B cell (primary cell): Measurements from ENCODE around the gene NCSTN. TPM values are rescaled to one million over a fixed set of nuclear protein-coding genes. Genes with fewer than 3 reads are reported as not detected.

Source experiments
- ATAC-seq: fragments of 200-7000 bp; cut with Tn5 transposase; one replicate; pipeline ENCODE4 v1.10.0; 2021; ENCODE audit warnings: low read depth, mild to moderate bottlenecking, moderate number of reproducible peaks, moderate library complexity
- CTCF ChIA-PET: fragments of 350-600 bp; sonication (Branson Sonifier 250); formaldehyde crosslinking; loops from one replicate; lab custom pipeline; 2021; ENCODE audit warnings: antibody characterized with exemption, inconsistent platforms; lab: Charles Lee
- POLR2A ChIA-PET: fragments of 350-600 bp; sonication (Branson Sonifier 250); formaldehyde crosslinking; loops from one replicate; lab custom pipeline; 2021; ENCODE audit warnings: antibody characterized with exemption; lab: Charles Lee
- DNase-seq: peaks from one replicate; pipeline ENCODE4 v3.0.0; 2013
- H2AFZ ChIP-seq: 2 replicates; pipeline ENCODE4 v1.6.1; 2012; ENCODE audit warnings: mild to moderate bottlenecking, low read depth, low read length; ENCODE audit not compliant: insufficient read depth, poor library complexity, severe bottlenecking
- H3K27ac ChIP-seq, 2 donors: 1 replicate in 1 of 2; 2 replicates in 1 of 2; pipeline ENCODE4 v1.5.1; 2012 to 2013; ENCODE audit warnings: low read length in 2 of 2, mild to moderate bottlenecking in 2 of 2, moderate library complexity in 1 of 2
- H3K27me3 ChIP-seq, 4 experiments: fragments of 200-600 bp in 1 of 4; sonication (generic) in 1 of 4; replicated peaks in 1 of 4; 1 replicate in 2 of 4; 2 replicates in 2 of 4; pipeline versions ENCODE4 v1.6.1 to v1.7.0; 2013 to 2016; ENCODE audit warnings: low read length in 3 of 4, mild to moderate bottlenecking in 2 of 4, mixed read lengths in 1 of 4, moderate library complexity in 1 of 4; ENCODE audit not compliant: insufficient read depth in 4 of 4, control insufficient read depth in 3 of 4; ENCODE audit errors: control extremely low read depth in 1 of 4
- H3K36me3 ChIP-seq, 2 experiments: replicated peaks in 1 of 2; 1 replicate in 1 of 2; 2 replicates in 1 of 2; pipeline versions ENCODE4 v1.6.1 to v1.7.1; 2013; ENCODE audit warnings: low read length in 1 of 2; ENCODE audit not compliant: insufficient read depth in 2 of 2, control insufficient read depth in 1 of 2; ENCODE audit errors: control extremely low read depth in 1 of 2, extremely low read depth in 1 of 2
- H3K4me1 ChIP-seq, 2 donors: fragments of 200-600 bp in 1 of 2; sonication (generic) in 1 of 2; 1 replicate in 1 of 2; 2 replicates in 1 of 2; pipeline versions ENCODE4 v1.5.1 to v1.6.1; 2013 to 2017; ENCODE audit warnings: low read length in 2 of 2; ENCODE audit not compliant: control insufficient read depth in 2 of 2, insufficient read depth in 2 of 2
- H3K4me2 ChIP-seq: replicated peaks from 2 replicates; pipeline ENCODE3; 2012; ENCODE audit warnings: mild to moderate bottlenecking, low read depth, low read length; ENCODE audit not compliant: poor library complexity, severe bottlenecking
- H3K4me3 ChIP-seq, 5 experiments: fragments of 200-600 bp in 1 of 5; sonication (generic) in 1 of 5; 1 replicate in 3 of 5; 2 replicates in 2 of 5; pipeline versions ENCODE4 v1.5.1 to v1.7.0; 2011 to 2016; ENCODE audit warnings: low read length in 4 of 5, mild to moderate bottlenecking in 4 of 5, low read depth in 2 of 5, control low read depth in 1 of 5, moderate library complexity in 1 of 5; ENCODE audit not compliant: insufficient read depth in 1 of 5; ENCODE audit errors: control extremely low read depth in 1 of 5, extremely low read depth in 1 of 5
- H3K79me2 ChIP-seq: fragments of 200-600 bp; sonication (generic); one replicate; pipeline ENCODE4 v1.6.0; 2016; ENCODE audit warnings: low read length; ENCODE audit not compliant: control insufficient read depth, insufficient read depth
- H3K9ac ChIP-seq: fragments of 200-600 bp; sonication (generic); 2 replicates; pipeline ENCODE4 v1.6.1; 2017; ENCODE audit warnings: mild to moderate bottlenecking, low read length, moderate library complexity
- H3K9me3 ChIP-seq, 3 donors: one replicate each; pipeline versions ENCODE4 v1.6.1 to v1.7.1; 2013; ENCODE audit warnings: low read length in 2 of 3; ENCODE audit not compliant: control insufficient read depth in 2 of 3, insufficient read depth in 1 of 3; ENCODE audit errors: control extremely low read depth in 1 of 3
- H4K20me1 ChIP-seq: 2 replicates; pipeline ENCODE4 v1.6.0; 2012; ENCODE audit warnings: mild to moderate bottlenecking, low read length; ENCODE audit not compliant: insufficient read depth, control insufficient read depth, poor library complexity, severe bottlenecking
- H3K27ac Mint-ChIP-seq: one replicate; pipeline ENCODE4 v1.8.0; 2021; ENCODE audit warnings: mixed read lengths
- H3K27me3 Mint-ChIP-seq: one replicate; pipeline ENCODE4 v1.8.0; 2021; ENCODE audit warnings: mixed read lengths
- H3K4me1 Mint-ChIP-seq: one replicate; pipeline ENCODE4 v1.8.0; 2021; ENCODE audit warnings: mixed read lengths
- H3K4me3 Mint-ChIP-seq: one replicate; pipeline ENCODE4 v1.8.0; 2021; ENCODE audit warnings: mixed read lengths
- H3K9me3 Mint-ChIP-seq: one replicate; pipeline ENCODE4 v1.8.0; 2022; ENCODE audit warnings: mixed read lengths; ENCODE audit not compliant: insufficient read depth
- CTCF ChIP-seq: fragments of 200-600 bp; IDR thresholded peaks from one replicate; pipeline ENCODE4 v1.8.0; 2022; ENCODE audit warnings: antibody characterized with exemption, mild to moderate bottlenecking
- EZH2 ChIP-seq: IDR thresholded peaks from 2 replicates; pipeline ENCODE4 v1.6.1; 2012; ENCODE audit warnings: borderline replicate concordance, low read depth, mild to moderate bottlenecking, moderate library complexity, low read length; ENCODE audit not compliant: insufficient read depth, poor library complexity, severe bottlenecking
- WGBS: methylation state at CpG from one replicate; pipeline ENCODE4 v1.1.5; 2013; ENCODE audit warnings: missing lambda C conversion rate; ENCODE audit not compliant: insufficient coverage; 5-methylcytosine and 5-hydroxymethylcytosine counted together
- intact Hi-C: fragments of 100-400 bp; cut with micrococcal nuclease; formaldehyde crosslinking; loops from one replicate; pipeline ENCODE4 v1.10.0; 2022
- polyA plus RNA-seq: library from polyadenylated mRNA; depleted of rRNA; stranded (reverse); fragments of >200 nt; gene quantifications from 2 replicates; pipeline ENCODE4 v1.2.3, GENCODE V29; 2012
- total RNA-seq, 2 donors: library from RNA; stranded (reverse); fragments of 120-200 nt in 1 of 2; gene quantifications; 1 replicate in 1 of 2; 2 replicates in 1 of 2; pipeline versions ENCODE4 v1.2.3 to v1.2.4, GENCODE V29; 2013 to 2022

Gene NCSTN
- total and polyA plus RNA-seq, 2 donors (not counting 1 experiment from before 2014, with no cell fraction given): 95.1 to 110 TPM

- ChIA-PET CTCF (interaction anchor here (1.0 to 1.2 kb wide), 2 partner anchors 30 to 208 kb away, joined by 3 to 4 read pairs; no protein-coding TSS in a partner anchor), POLR2A (no interaction called here)
- Histone ChIP-seq H3K27me3 (peaks cover 0 to 13% (median 3%) of the 10 kb centered on the region in 4 experiments), H4K20me1 (no peaks in the 10 kb centered on the region), H3K9ac (no peak overlapping the region), H3K9me3 (no peaks in the 10 kb centered on the region), H3K36me3 (no peaks in the 10 kb centered on the region), H3K79me2 (no peaks in the 10 kb centered on the region), H3K4me2 (no peak overlapping the region), H2AFZ (no peak overlapping the region), H3K4me1 (peaks cover 12 to 14% of the 10 kb centered on the region in 2 donors), H3K27ac (no peak overlapping the region), H3K4me3 (no peak overlapping the region)
- WGBS: 100% methylated on average over 2 of the region's 4 CpGs
- ATAC-seq (no peak), DNase-seq (no peak)
- H3K9me3 Mint-ChIP-seq: no peaks in the 10 kb centered on the region
- no peaks in the 10 kb centered on the region for H3K27me3 Mint-ChIP-seq
- H3K27ac Mint-ChIP-seq: peak overlapping the region; percentile 1
- H3K4me1 Mint-ChIP-seq: peaks cover 33% of the 10 kb centered on the region
- H3K4me3 Mint-ChIP-seq: peak overlapping the region; percentile 51
- intact Hi-C loops: no loop called here
- no peak for TF ChIP-seq EZH2
- TF ChIP-seq CTCF: no peak
Observed at GRCh38 chr1:160398823-160399222, 55.6 kb downstream of the NCSTN start.

GRCh38 chr1:160399544-160400222 is 56.5 kb downstream of the NCSTN start:
- intact Hi-C loops: no loop called here
- no peaks in the 10 kb centered on the region for H3K27me3 Mint-ChIP-seq
- H3K9ac ChIP-seq: peak overlapping the region; percentile 56
- H3K4me3 ChIP-seq: peak overlapping the region in 4 of 5 experiments; percentile 39 to 60 (median 53)
- H3K9me3 ChIP-seq: no peaks in the 10 kb centered on the region
- peaks cover 12 to 14% of the 10 kb centered on the region in 2 donors for H3K4me1 ChIP-seq
- H3K4me2 ChIP-seq: peak overlapping the region; percentile 99
- no peak overlapping the region for H3K27ac ChIP-seq
- no peak for ATAC-seq
- ChIA-PET POLR2A (no interaction called here), CTCF (interaction anchor here (1.3 kb wide), 1 partner anchor 144 kb away, joined by 3 read pairs; no protein-coding TSS in a partner anchor)
- no peaks in the 10 kb centered on the region for H3K79me2 ChIP-seq
- no peak for DNase-seq
- peaks cover 42% of the 10 kb centered on the region for H3K4me1 Mint-ChIP-seq
- peak overlapping the region; percentile 57 for H3K4me3 Mint-ChIP-seq
- H3K27me3 ChIP-seq: peaks cover 0 to 13% (median 3%) of the 10 kb centered on the region in 4 experiments
- no peaks in the 10 kb centered on the region for H3K9me3 Mint-ChIP-seq
- H3K36me3 ChIP-seq: no peaks in the 10 kb centered on the region
- H4K20me1 ChIP-seq: no peaks in the 10 kb centered on the region
- peak overlapping the region; percentile 81 for H2AFZ ChIP-seq
- TF ChIP-seq CTCF (no peak), EZH2 (no peak)
- WGBS: 62% methylated on average over 10 of the region's 17 CpGs
- no peak overlapping the region for H3K27ac Mint-ChIP-seq
